ENCODE results near the gene MAFG. TPM values are rescaled to one million over a fixed set of nuclear protein-coding genes. Genes with fewer than 3 reads are reported as not detected.
"Not testable (repeated sequence)": the region's sequence is repeated elsewhere in the genome, so short reads cannot be mapped to it uniquely, and the experiment has no call there.

Gene MAFG
- total RNA-seq, 1 donor from 2014 or later, result 8.1 TPM

- H3K27ac Mint-ChIP-seq, result peak overlapping the region; percentile 85
- peaks cover 47% of the 10 kb centered on the region for H3K27me3 ChIP-seq
Observed at GRCh38 chr17:81955058-81955681, 27.6 kb upstream of the MAFG start.

GRCh38 chr17:81954131-81955057 lies 26.9 kb upstream of the MAFG start:
- H3K27me3 Mint-ChIP-seq (ENCODE audit: insufficient read depth, low read depth), result peaks cover 18% of the 10 kb centered on the region
- Histone ChIP-seq H3K9me3 (ENCODE audit: low read depth) (no peaks in the 10 kb centered on the region), H3K4me1 (no peaks in the 10 kb centered on the region), H3K36me3 (no peaks in the 10 kb centered on the region), H2AFZ (replicated peaks) (no peak overlapping the region), H3K27ac (no peak overlapping the region), H3K27me3 (peaks cover 40% of the 10 kb centered on the region), H3F3A (ENCODE audit: low read depth) (no peaks in the 10 kb centered on the region), H3K79me2 (ENCODE audit: low read depth) (no peaks in the 10 kb centered on the region), H3K4me2 (no peak overlapping the region), H3K4me3 (no peak overlapping the region), H4K20me1 (ENCODE audit: low read depth) (no peaks in the 10 kb centered on the region), H3K9ac (no peak overlapping the region)
- H3K36me3 Mint-ChIP-seq, result peaks cover 3% of the 10 kb centered on the region
- no peak for DNase-seq (ENCODE audit: low spot score)
- H3K4me3 Mint-ChIP-seq, result no peak overlapping the region
- TF ChIP-seq EZH2phosphoT487 (IDR thresholded peaks at IDR 0.05) (no peak), EZH2 (IDR thresholded peaks at IDR 0.05) (no peak), CTCF (IDR thresholded peaks at IDR 0.05) (no peak)
- H3K4me1 Mint-ChIP-seq, result peaks cover 21% of the 10 kb centered on the region
- no peaks in the 10 kb centered on the region for H3K9me3 Mint-ChIP-seq
- peak overlapping the region; percentile 85 for H3K27ac Mint-ChIP-seq

More at GRCh38 chr17:81955058-81955681, 27.6 kb upstream of the MAFG start:
- Mint-ChIP-seq H3K4me1 (peaks cover 21% of the 10 kb centered on the region), H3K27me3 (ENCODE audit: insufficient read depth, low read depth) (peaks cover 18% of the 10 kb centered on the region), H3K9me3 (no peaks in the 10 kb centered on the region), H3K36me3 (peaks cover 3% of the 10 kb centered on the region), H3K4me3 (no peak overlapping the region)
- H3K36me3 ChIP-seq, result no peaks in the 10 kb centered on the region
- no peak overlapping the region for H3K4me3 ChIP-seq
- DNase-seq (ENCODE audit: low spot score), result no peak
- H2AFZ ChIP-seq (replicated peaks), result no peak overlapping the region
- no peak for TF ChIP-seq EZH2phosphoT487 (IDR thresholded peaks at IDR 0.05)
- no peak for TF ChIP-seq EZH2 (IDR thresholded peaks at IDR 0.05)
- no peak for TF ChIP-seq CTCF (IDR thresholded peaks at IDR 0.05)
- H3K9ac ChIP-seq, result no peak overlapping the region
- H3K4me1 ChIP-seq, result no peaks in the 10 kb centered on the region
- H4K20me1 ChIP-seq (ENCODE audit: low read depth), result no peaks in the 10 kb centered on the region
- peaks cover under 1% of the 10 kb centered on the region for H3F3A ChIP-seq (ENCODE audit: low read depth)
- no peaks in the 10 kb centered on the region for H3K9me3 ChIP-seq (ENCODE audit: low read depth)
- no peak overlapping the region for H3K4me2 ChIP-seq
- H3K27ac ChIP-seq, result no peak overlapping the region
- H3K79me2 ChIP-seq (ENCODE audit: low read depth), result no peaks in the 10 kb centered on the region

- not testable (repeated sequence) for H4K20me1 ChIP-seq (ENCODE audit: low read depth); H3F3A ChIP-seq (ENCODE audit: low read depth); DNase-seq (ENCODE audit: low spot score); H3K4me1 ChIP-seq; H3K36me3 ChIP-seq; H3K4me3 ChIP-seq; H3K9me3 ChIP-seq (ENCODE audit: low read depth); H3K36me3 Mint-ChIP-seq; H3K27ac Mint-ChIP-seq; H3K27ac ChIP-seq; H3K4me2 ChIP-seq; H3K9me3 Mint-ChIP-seq; H3K79me2 ChIP-seq (ENCODE audit: low read depth); H3K9ac ChIP-seq; H2AFZ ChIP-seq (replicated peaks)
- Mint-ChIP-seq H3K4me1 (peaks cover 14% of the 10 kb centered on the region), H3K27me3 (ENCODE audit: insufficient read depth, low read depth) (peaks cover 11% of the 10 kb centered on the region), H3K4me3 (peak overlapping the region; percentile 41)
- peaks cover 30% of the 10 kb centered on the region for H3K27me3 ChIP-seq
Observed at GRCh38 chr17:81953443-81953842, 25.9 kb upstream of the MAFG start.
